ENCODE results near the gene BEGAIN. TPM values are rescaled to one million over a fixed set of nuclear protein-coding genes. Genes with fewer than 3 reads are reported as not detected.

Gene BEGAIN
- total and polyA plus RNA-seq, 2 donors (not counting 3 experiments of a cell fraction or from before 2014, with no cell fraction given) = 0.49 TPM; not detected in 1

GRCh38 chr14:100549834-100550625 is 37.2 kb downstream of the BEGAIN start:
- no TSS peak for BruUV-seq (replicated peaks)
- Histone ChIP-seq H3K4me1 (ENCODE audit: control insufficient read depth, extremely low read depth, insufficient read depth, low read length) (peaks cover 6% of the 10 kb centered on the region), H2AFZ (ENCODE audit: low read depth, low read length) (no peak overlapping the region), H3K79me2 (ENCODE audit: control insufficient read depth, insufficient read depth, low read length) (no peaks in the 10 kb centered on the region), H3K4me2 (ENCODE audit: insufficient read depth, low read length) (no peak overlapping the region), H3K9me3 (replicated peaks; ENCODE audit: control insufficient read depth, insufficient read depth, low read length) (no peaks in the 10 kb centered on the region), H3K27ac (ENCODE audit: insufficient read depth, low read depth, low read length) (no peak overlapping the region), H3K27me3 (ENCODE audit: control insufficient read depth in 2 of 2, insufficient read depth in 2 of 2, low read length in 2 of 2) (no peaks in the 10 kb centered on the region), H4K20me1 (replicated peaks; ENCODE audit: control insufficient read depth, extremely low read depth, insufficient read depth, low read length) (no peaks in the 10 kb centered on the region), H3K9me1 (replicated peaks; ENCODE audit: control insufficient read depth, extremely low read depth, insufficient read depth, low read length) (no peaks in the 10 kb centered on the region), H3K36me3 (ENCODE audit: control insufficient read depth in 2 of 2, extremely low read depth in 1 of 2, insufficient read depth in 2 of 2, low read length in 2 of 2) (no peaks in the 10 kb centered on the region), H3K9ac (replicated peaks; ENCODE audit: extremely low read depth, insufficient read depth, low read length) (no peak overlapping the region), H3K4me3 (replicated peaks in 1 of 3; ENCODE audit: insufficient read depth in 1 of 3, low read depth in 1 of 3, low read length in 3 of 3) (no peak overlapping the region)
- intact Hi-C loops (cut with micrococcal nuclease) = loop anchor here (5.0 to 10.0 kb wide), 2 partner anchors 135 to 163 kb away; no protein-coding TSS in a partner anchor
- POLR2A ChIA-PET = no interaction called here
- FAIRE-seq (no peak), DNase-seq (ENCODE audit: low read depth, low spot score) (no peak)
- TF ChIP-seq, protein P1, sequence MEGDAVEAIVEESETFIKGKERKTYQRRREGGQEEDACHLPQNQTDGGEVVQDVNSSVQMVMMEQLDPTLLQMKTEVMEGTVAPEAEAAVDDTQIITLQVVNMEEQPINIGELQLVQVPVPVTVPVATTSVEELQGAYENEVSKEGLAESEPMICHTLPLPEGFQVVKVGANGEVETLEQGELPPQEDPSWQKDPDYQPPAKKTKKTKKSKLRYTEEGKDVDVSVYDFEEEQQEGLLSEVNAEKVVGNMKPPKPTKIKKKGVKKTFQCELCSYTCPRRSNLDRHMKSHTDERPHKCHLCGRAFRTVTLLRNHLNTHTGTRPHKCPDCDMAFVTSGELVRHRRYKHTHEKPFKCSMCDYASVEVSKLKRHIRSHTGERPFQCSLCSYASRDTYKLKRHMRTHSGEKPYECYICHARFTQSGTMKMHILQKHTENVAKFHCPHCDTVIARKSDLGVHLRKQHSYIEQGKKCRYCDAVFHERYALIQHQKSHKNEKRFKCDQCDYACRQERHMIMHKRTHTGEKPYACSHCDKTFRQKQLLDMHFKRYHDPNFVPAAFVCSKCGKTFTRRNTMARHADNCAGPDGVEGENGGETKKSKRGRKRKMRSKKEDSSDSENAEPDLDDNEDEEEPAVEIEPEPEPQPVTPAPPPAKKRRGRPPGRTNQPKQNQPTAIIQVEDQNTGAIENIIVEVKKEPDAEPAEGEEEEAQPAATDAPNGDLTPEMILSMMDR (IDR thresholded peaks at IDR 0.05; ENCODE audit: extremely low read depth in 1 of 2, insufficient read depth in 1 of 2, low read depth in 1 of 2, low read length in 2 of 2) = no peak
- TF ChIP-seq JUN (IDR thresholded peaks at IDR 0.05; ENCODE audit: borderline replicate concordance, insufficient read depth, insufficient read length, low read depth) (no peak), FOS (IDR thresholded peaks at IDR 0.05; ENCODE audit: borderline replicate concordance, insufficient read depth, low read length) (no peak), MYC (IDR thresholded peaks at IDR 0.05; ENCODE audit: low read depth, low read length) (no peak), EZH2 (IDR thresholded peaks at IDR 0.05; ENCODE audit: borderline replicate concordance, low read depth, low read length, severe bottlenecking) (no peak)
- TF ChIP-seq, protein P2, sequence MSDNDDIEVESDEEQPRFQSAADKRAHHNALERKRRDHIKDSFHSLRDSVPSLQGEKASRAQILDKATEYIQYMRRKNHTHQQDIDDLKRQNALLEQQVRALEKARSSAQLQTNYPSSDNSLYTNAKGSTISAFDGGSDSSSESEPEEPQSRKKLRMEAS (IDR thresholded peaks at IDR 0.05; ENCODE audit: insufficient read depth, insufficient read length) = no peak
- dilution Hi-C loops (cut with MboI; ENCODE audit: extremely low pct_ligation_motif_present, low sequenced_read_pairs) = no loop called here
- CTCF ChIA-PET = no interaction called here
